A549 (cell line): ENCODE data around the gene RBBP4. TPM values are rescaled to one million over a fixed set of nuclear protein-coding genes. Genes with fewer than 3 reads are reported as not detected.

Source experiments
- ATAC-seq, 2 experiments: fragments of 200-7000 bp in 1 of 2; fragments of >200 bp in 1 of 2; cut with Nextera tagmentation in 1 of 2; cut with Tn5 transposase in 1 of 2; 3 replicates each; pipeline versions ENCODE4 v1.8.0 to v1.9.1; 2018 to 2020; ENCODE audit warnings: mild to moderate bottlenecking in 1 of 2, moderate library complexity in 1 of 2
- CTCF ChIA-PET: fragments of 300-600 bp; sonication (Branson Sonifier 250); formaldehyde crosslinking; extraction: SDS; loops from one replicate; lab custom pipeline; 2021; ENCODE audit warnings: antibody characterized with exemption, inconsistent platforms; lab: Yijun Ruan, JAX
- POLR2A ChIA-PET: fragments of 350-600 bp; formaldehyde crosslinking; extraction: SDS; loops from one replicate; lab custom pipeline; 2021; ENCODE audit warnings: antibody characterized with exemption, inconsistent platforms; lab: Yijun Ruan, JAX
- DNase-seq, 2 experiments: peaks; one replicate each; pipeline versions ENCODE4 v3.0.0 to v3.0.0-alpha.2; 2011 to 2016; ENCODE audit warnings: low read depth in 1 of 2, low spot score in 1 of 2
- FAIRE-seq: peaks from 2 replicates; lab custom pipeline; 2011; peaks lifted over from hg19 to GRCh38; lab: Jason Lieb, UNC
- H3K27ac ChIP-seq, 2 experiments: fragments of >200 bp; sonication (Bioruptor Twin); formaldehyde crosslinking; 3 replicates each; pipeline ENCODE4 v1.5.1; 2016 to 2017
- H3K4me1 ChIP-seq: fragments of >200 bp; sonication (Bioruptor Twin); formaldehyde crosslinking; 3 replicates; pipeline ENCODE4 v1.6.1; 2016
- H3K4me2 ChIP-seq: fragments of >200 bp; sonication (Bioruptor Twin); formaldehyde crosslinking; 3 replicates; pipeline ENCODE4 v1.6.1; 2016
- H3K4me3 ChIP-seq: fragments of >200 bp; sonication (Bioruptor Twin); formaldehyde crosslinking; 3 replicates; pipeline ENCODE4 v1.5.1; 2016
- H3K9me3 ChIP-seq: fragments of >200 bp; sonication (Bioruptor Twin); formaldehyde crosslinking; 3 replicates; pipeline ENCODE4 v1.6.1; 2016
- BCL3 ChIP-seq: fragments of >200 bp; sonication (Bioruptor Twin); formaldehyde crosslinking; IDR thresholded peaks from 3 replicates; pipeline ENCODE4 v1.6.1; 2016
- BHLHE40 ChIP-seq: IDR thresholded peaks from 2 replicates; pipeline ENCODE4 v1.6.1; 2012; ENCODE audit warnings: low read depth, low read length, inconsistent platforms
- CBX2 ChIP-seq: fragments of 200-600 bp; sonication (generic); IDR thresholded peaks from 2 replicates; pipeline ENCODE4 v1.6.1; 2016; ENCODE audit warnings: low read depth, mild to moderate bottlenecking, borderline replicate concordance
- CHD4 ChIP-seq: fragments of 200-600 bp; sonication (generic); IDR thresholded peaks from 2 replicates; pipeline ENCODE4 v1.6.1; 2016; ENCODE audit warnings: antibody characterized with exemption, mild to moderate bottlenecking, borderline replicate concordance
- CTCF ChIP-seq: fragments of >200 bp; sonication (Bioruptor Twin); formaldehyde crosslinking; IDR thresholded peaks from 3 replicates; pipeline ENCODE4 v1.5.1; 2016
- FOSB ChIP-seq: fragments of 250-450 bp; sonication (Bioruptor Pico); IDR thresholded peaks from 2 replicates; pipeline ENCODE4 v1.5.0; 2020; ENCODE audit warnings: mild to moderate bottlenecking, moderate library complexity
- HDAC2 ChIP-seq: fragments of 200-600 bp; sonication (generic); IDR thresholded peaks from 2 replicates; pipeline ENCODE4 v1.6.1; 2016
- HEYL ChIP-seq: fragments of 250-450 bp; sonication (Bioruptor Pico); IDR thresholded peaks from 2 replicates; pipeline ENCODE4 v1.8.0; 2021; ENCODE audit warnings: mild to moderate bottlenecking, moderate library complexity
- HOXB5 ChIP-seq: fragments of 250-450 bp; sonication (Bioruptor Pico); IDR thresholded peaks from 2 replicates; pipeline ENCODE4 v1.5.0; 2020; ENCODE audit warnings: mild to moderate bottlenecking, moderate library complexity
- JUN ChIP-seq, 2 experiments: fragments of >200 bp; sonication (Bioruptor Twin); formaldehyde crosslinking; IDR thresholded peaks; 2 replicates in 1 of 2; 3 replicates in 1 of 2; pipeline ENCODE4 v1.6.1; 2016 to 2017
- JUNB ChIP-seq: fragments of >200 bp; sonication (Bioruptor Twin); formaldehyde crosslinking; IDR thresholded peaks from 2 replicates; pipeline ENCODE4 v1.6.1; 2016
- KDM1A ChIP-seq: fragments of 200-600 bp; sonication (generic); IDR thresholded peaks from 2 replicates; pipeline ENCODE4 v1.6.1; 2016; ENCODE audit warnings: low read depth, mild to moderate bottlenecking
- MAFK ChIP-seq: fragments of 450-650 bp; IDR thresholded peaks from 2 replicates; pipeline ENCODE4 v1.6.1; 2014; ENCODE audit not compliant: partially characterized antibody
- MYC ChIP-seq: IDR thresholded peaks from 2 replicates; pipeline ENCODE4 v1.6.1; 2012; ENCODE audit warnings: mild to moderate bottlenecking, inconsistent platforms, low read length, improper control_type of control experiment, borderline replicate concordance
- NR3C1 ChIP-seq: fragments of >200 bp; sonication (Bioruptor Twin); formaldehyde crosslinking; IDR thresholded peaks from 3 replicates; pipeline ENCODE4 v1.6.1; 2017
- POLR2A ChIP-seq: IDR thresholded peaks from 2 replicates; pipeline ENCODE4 v1.6.1; 2012; ENCODE audit warnings: mild to moderate bottlenecking, low read length
- POLR2AphosphoS2 ChIP-seq: conservative IDR thresholded peaks from 2 replicates; pipeline ENCODE4 v1.6.1; 2012; ENCODE audit warnings: low read length, improper control_type of control experiment, inconsistent platforms
- RARB ChIP-seq: fragments of 250-450 bp; sonication (Bioruptor Pico); IDR thresholded peaks from 2 replicates; pipeline ENCODE4 v1.8.0; 2021; ENCODE audit warnings: mild to moderate bottlenecking, moderate library complexity
- RCOR1 ChIP-seq: fragments of 150-350 bp; IDR thresholded peaks from 2 replicates; pipeline ENCODE4 v1.6.1; 2014; ENCODE audit warnings: antibody characterized with exemption, low read length, low read depth
- RFX5 ChIP-seq: fragments of 450-650 bp; IDR thresholded peaks from 2 replicates; pipeline ENCODE4 v1.7.1; 2014; ENCODE audit warnings: antibody characterized with exemption, mild to moderate bottlenecking, moderate library complexity
- SREBF2 ChIP-seq: fragments of 450-650 bp; IDR thresholded peaks from 2 replicates; pipeline ENCODE4 v1.6.1; 2014; ENCODE audit warnings: mild to moderate bottlenecking, moderate library complexity
- ZFP36 ChIP-seq: fragments of 450-650 bp; IDR thresholded peaks from 2 replicates; pipeline ENCODE4 v1.6.1; 2014; ENCODE audit warnings: borderline replicate concordance; ENCODE audit not compliant: partially characterized antibody
- ZSCAN20 ChIP-seq: fragments of 250-450 bp; sonication (Bioruptor Pico); IDR thresholded peaks from 2 replicates; pipeline ENCODE4 v1.8.0; 2022; ENCODE audit warnings: mild to moderate bottlenecking, moderate library complexity
- WGBS: methylation state at CpG from one replicate; pipeline ENCODE4 v1.1.6; 2017; ENCODE audit errors: missing lambda C conversion rate; 5-methylcytosine and 5-hydroxymethylcytosine counted together
- polyA plus RNA-seq, 4 experiments: library from polyadenylated mRNA; depleted of rRNA in 3 of 4; stranded (reverse); fragments of >200 nt; fragmentation: RNase III in 1 of 4; extraction: RNeasy Plus Mini Kit Qiagen cat#74134 plus additional on column Dnase treatment in 1 of 4; gene quantifications; 2 replicates in 3 of 4; 3 replicates in 1 of 4; pipeline ENCODE4 v1.2.3, GENCODE V29; 2011 to 2017
- TF ChIP-seq, protein P1 (sequence below): IDR thresholded peaks from 2 replicates; pipeline ENCODE4 v1.6.1; 2012; ENCODE audit warnings: low read depth, borderline replicate concordance
- TF ChIP-seq, protein P2 (sequence below): IDR thresholded peaks from 2 replicates; pipeline ENCODE4 v1.6.1; 2012
- TF ChIP-seq, protein P3 (sequence below): fragments of 250-450 bp; sonication (Bioruptor Pico); IDR thresholded peaks from 2 replicates; pipeline ENCODE4 v1.5.0; 2020; ENCODE audit warnings: low read depth, mild to moderate bottlenecking, moderate library complexity

The RBBP4 gene
- polyA plus RNA-seq, 2 of the 4 experiments (the other 2 are of a cell fraction), result 107 to 137 TPM

DNA sequence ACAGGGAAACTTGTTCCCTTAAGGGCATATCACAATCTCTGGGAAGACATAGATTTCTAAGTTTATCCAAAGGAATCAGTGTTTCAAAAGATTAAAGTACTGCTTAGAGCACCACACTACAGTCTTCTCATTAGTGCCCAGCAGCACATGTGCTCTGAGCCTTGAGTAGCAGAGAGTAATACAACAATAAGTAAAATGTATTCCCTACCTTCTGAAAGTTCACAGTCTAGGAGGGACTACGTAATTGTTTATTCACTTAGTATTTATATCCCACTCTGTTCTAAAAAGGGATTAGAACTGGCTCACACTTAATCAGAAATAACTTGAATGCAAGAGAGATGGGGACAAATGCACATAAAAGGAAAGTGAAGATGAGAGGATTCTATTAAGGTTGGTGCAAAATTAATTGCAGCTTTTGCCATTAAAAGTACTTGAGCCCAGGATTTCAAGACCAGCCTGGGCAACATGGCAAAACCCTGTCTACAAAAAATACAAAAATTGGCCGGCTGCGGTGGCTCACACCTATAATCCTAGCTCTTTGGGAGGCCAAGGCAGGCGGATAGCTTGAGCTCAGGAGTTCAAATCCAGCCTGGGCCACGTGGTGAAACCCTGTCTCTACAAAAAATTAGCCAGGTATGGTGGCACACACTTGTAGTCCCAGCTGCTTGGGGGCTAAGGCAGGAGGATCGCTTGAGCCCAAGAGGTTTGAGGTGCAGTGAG, 42.6 kb downstream of the RBBP4 start:
- ChIA-PET POLR2A (no interaction called here), CTCF (interaction anchor here (1.1 to 1.5 kb wide), 2 partner anchors 7 to 19 kb away, joined by 4 read pairs; no protein-coding TSS in a partner anchor)
- H3K4me3 ChIP-seq, result no peak overlapping the region
- H3K9me3 ChIP-seq, result no peaks in the 10 kb centered on the region
- TF ChIP-seq ZSCAN20 (CRISPR knock-in tag), result no peak
- no peak for TF ChIP-seq CBX2
- TF ChIP-seq, protein P1, sequence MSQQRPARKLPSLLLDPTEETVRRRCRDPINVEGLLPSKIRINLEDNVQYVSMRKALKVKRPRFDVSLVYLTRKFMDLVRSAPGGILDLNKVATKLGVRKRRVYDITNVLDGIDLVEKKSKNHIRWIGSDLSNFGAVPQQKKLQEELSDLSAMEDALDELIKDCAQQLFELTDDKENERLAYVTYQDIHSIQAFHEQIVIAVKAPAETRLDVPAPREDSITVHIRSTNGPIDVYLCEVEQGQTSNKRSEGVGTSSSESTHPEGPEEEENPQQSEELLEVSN, result no peak
- TF ChIP-seq KDM1A, result no peak
- no peak for TF ChIP-seq CTCF
- no peak for TF ChIP-seq CHD4
- TF ChIP-seq MAFK, result no peak
- TF ChIP-seq, protein P2, sequence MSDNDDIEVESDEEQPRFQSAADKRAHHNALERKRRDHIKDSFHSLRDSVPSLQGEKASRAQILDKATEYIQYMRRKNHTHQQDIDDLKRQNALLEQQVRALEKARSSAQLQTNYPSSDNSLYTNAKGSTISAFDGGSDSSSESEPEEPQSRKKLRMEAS, result no peak
- no peak for TF ChIP-seq HDAC2
- no peak for TF ChIP-seq SREBF2
- TF ChIP-seq BCL3, result no peak
- 93% methylated on average over 6 of the region's 6 CpGs for WGBS
- no peak for ATAC-seq
- H3K27ac ChIP-seq, result no peak overlapping the region
- no peak for FAIRE-seq
- no peak overlapping the region for H3K4me2 ChIP-seq
- no peak for DNase-seq
- H3K4me1 ChIP-seq, result no peaks in the 10 kb centered on the region

GRCh38 chr1:32695098-32695904, 44.3 kb downstream of the RBBP4 start:
- DNase-seq, result no peak
- no peak for FAIRE-seq

More at GRCh38 chr1:32695098-32695904, 44.3 kb downstream of the RBBP4 start:
- POLR2A ChIA-PET, result interaction anchor here (0.5 kb wide), 1 partner anchor 443 kb away, joined by 3 read pairs; no protein-coding TSS in a partner anchor
- Histone ChIP-seq H3K4me3 (no peak overlapping the region), H3K9me3 (no peaks in the 10 kb centered on the region), H3K4me2 (no peak overlapping the region), H3K4me1 (no peaks in the 10 kb centered on the region), H3K27ac (no peak overlapping the region; a peak in 1 of 6 replicates)
- CTCF ChIA-PET, result interaction anchor here (1.4 to 1.5 kb wide), 2 partner anchors 9 to 17 kb away, joined by 4 to 5 read pairs; no protein-coding TSS in a partner anchor
- TF ChIP-seq HEYL (no peak), CHD4 (no peak), HDAC2 (no peak), JUN (IDR thresholded peaks at IDR 0.05) (no peak), POLR2AphosphoS2 (no peak), MYC (no peak), ZFP36 (no peak), NR3C1 (no peak), HOXB5 (no peak), RARB (CRISPR knock-in tag) (no peak), RFX5 (no peak), POLR2A (no peak), JUNB (no peak), MAFK (no peak), KDM1A (no peak), RCOR1 (no peak), FOSB (no peak), BHLHE40 (no peak)
- TF ChIP-seq, protein P3, sequence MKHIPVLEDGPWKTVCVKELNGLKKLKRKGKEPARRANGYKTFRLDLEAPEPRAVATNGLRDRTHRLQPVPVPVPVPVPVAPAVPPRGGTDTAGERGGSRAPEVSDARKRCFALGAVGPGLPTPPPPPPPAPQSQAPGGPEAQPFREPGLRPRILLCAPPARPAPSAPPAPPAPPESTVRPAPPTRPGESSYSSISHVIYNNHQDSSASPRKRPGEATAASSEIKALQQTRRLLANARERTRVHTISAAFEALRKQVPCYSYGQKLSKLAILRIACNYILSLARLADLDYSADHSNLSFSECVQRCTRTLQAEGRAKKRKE (CRISPR knock-in tag), result no peak
- ATAC-seq, result peak; percentile 30 to 40; a peak in 3 of 6 replicates
- 75% methylated on average over 15 of the region's 17 CpGs for WGBS
